ENCODE measurements around the gene AP4E1.

- TF ChIP-seq CTCF (IDR thresholded peaks at IDR 0.05) (no peak), EP300 (IDR thresholded peaks at IDR 0.05) (no peak), POLR2A (IDR thresholded peaks at IDR 0.05) (no peak)
These were observed 16.8 kb downstream of the AP4E1 start for GRCh38 chr15:50925281-50925680.
